HG02610 (cell line): ENCODE measurements around the gene RASD1.
"Not testable (repeated sequence)": the region's sequence is repeated elsewhere in the genome, so short reads cannot be mapped to it uniquely, and the experiment has no call there.

Experiments
- ATAC-seq: cut with Tn5 transposase; IDR thresholded peaks from one replicate; pipeline ENCODE4 v1.9.1; 2021; ENCODE audit warnings: mild to moderate bottlenecking, moderate library complexity; ENCODE audit not compliant: unreplicated experiment

Gene RASD1

DNA sequence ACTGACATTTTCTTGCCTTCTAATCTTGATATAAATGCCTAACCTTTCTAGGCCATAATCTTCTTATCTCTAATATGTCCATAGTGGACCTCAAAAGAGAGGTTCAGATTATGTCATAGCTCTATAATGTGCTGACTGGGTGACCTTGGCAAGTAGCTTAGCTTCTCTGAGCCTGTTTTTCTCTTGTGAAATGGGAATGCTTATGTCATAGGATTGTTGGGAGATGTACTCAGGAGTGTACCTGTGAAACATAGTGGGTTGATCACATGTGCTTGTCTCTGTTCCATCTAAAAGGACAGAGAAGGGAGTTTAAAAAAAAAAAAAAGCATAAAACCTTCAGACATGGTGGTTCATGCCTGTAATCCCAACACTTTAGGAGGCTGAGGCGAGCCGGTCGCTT lies 17.0 kb downstream of the RASD1 start:
- ATAC-seq, result no peak

DNA sequence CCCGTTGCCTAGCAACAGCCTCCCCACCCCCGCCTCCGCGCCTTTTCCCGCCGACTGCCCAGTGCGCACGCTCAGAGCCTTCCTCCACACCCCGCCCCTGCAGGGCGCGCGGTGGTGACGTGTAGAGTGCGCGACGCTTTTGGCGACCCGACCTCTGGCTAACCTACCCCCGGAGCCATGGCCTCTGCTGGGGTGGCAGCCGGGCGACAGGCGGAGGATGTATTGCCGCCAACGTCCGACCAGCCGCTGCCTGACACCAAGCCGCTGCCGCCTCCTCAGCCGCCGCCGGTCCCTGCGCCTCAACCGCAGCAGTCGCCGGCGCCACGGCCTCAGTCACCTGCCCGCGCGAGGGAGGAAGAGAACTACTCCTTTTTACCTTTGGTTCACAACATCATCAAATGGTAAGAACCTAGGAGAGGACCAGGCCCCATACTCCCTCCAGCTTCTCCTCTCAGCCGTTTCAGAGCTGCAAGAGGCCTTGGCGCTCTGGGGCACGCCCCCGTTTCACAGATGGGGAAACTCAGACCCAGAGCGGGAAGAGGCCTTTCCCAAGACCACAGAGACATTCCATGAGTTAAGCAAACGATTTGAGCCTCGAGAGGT lies 19.2 kb downstream of the RASD1 start, which contains the start of gene MED9:
Gene MED9 (plus strand): TSS at position 136 of the 603 bp plus-strand sequence. CDS start 42 bp downstream, at position 178.
- peak; percentile 83 for ATAC-seq

DNA sequence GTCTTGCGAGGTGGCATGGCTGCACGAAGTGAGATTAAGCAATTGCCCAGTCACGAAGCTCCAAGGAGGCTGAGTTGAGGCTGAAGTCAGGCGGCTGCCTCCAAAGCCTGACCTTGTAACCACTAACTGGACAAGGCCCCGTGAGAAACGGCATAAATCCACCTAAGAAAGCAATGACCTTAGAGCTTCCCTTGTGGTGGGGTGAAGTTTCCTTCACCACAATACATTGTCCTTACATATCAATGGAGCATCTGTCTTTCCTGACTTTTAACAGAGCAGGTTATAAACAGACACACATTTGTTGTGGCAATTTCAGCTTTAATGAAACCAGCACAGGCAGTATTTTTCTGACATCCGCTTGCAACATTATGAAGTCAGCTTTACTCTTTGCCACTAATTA lies 21.9 kb downstream of the RASD1 start:
- no peak for ATAC-seq

DNA sequence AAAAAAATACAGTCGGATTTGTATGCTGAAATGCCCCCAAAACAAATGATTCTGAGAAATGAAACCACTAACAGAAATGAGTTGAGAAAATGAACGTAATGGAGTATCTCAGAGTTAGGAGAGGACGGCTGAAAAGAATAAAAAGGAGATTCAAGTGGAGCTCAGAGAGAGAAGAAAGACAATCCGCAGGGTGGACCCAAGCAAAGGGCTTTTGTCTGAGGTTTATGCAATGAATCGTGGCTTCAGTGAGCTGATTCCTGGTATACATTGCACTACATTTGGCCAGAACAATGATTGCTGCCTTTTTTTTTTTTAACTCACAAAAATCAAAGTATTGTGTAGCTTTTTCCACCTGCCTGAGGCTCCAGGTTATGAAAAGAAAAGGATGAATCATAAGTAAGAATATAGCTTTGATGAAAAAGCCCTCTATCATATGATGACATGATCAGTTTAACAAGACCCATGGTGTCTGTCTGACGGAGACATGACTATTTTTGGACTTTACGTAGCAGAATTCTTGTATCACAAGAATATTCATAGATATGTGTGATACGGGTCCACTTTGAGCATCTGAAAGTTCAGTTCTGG lies 23.8 kb downstream of the RASD1 start:
- ATAC-seq, result no peak

DNA sequence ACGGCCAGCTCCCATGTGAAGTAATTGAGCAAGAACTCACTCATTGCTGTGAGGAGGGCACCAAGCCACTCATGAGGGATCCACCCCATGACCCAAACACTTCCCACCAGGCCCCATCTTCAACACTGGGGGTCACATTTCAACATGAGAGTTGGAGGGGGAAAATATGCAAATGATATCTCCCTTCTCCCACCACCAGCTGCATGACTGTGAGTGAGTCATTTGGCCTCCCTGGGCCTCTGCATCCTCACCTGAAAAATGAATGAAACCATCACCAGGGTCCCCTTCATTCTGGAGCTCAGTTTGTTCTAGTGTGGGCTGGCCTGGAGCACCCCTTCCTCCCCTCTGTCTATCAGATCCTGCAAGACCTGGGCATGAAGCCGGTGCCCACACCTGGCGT lies 26.2 kb downstream of the RASD1 start:
- no peak for ATAC-seq

DNA sequence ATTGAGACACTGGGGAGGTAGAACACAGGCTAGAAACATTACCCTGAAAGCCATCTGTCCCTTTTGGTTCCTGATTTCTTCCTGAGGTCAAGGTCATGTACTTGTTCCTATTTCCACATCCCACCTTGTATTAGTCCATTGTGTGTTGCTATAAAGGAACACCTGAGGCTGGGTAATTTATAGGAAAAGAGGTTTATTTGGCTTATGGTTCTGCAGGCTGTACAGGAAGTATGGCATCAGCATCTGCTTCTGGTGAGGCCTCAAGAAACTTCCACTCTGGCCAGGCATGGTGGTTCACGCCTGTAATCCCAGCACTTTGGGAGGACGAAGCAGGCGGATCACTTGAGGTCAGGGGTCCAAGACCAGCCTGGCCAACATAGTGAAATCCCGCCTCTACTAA lies 26.8 kb downstream of the RASD1 start:
- ATAC-seq, result no peak

DNA sequence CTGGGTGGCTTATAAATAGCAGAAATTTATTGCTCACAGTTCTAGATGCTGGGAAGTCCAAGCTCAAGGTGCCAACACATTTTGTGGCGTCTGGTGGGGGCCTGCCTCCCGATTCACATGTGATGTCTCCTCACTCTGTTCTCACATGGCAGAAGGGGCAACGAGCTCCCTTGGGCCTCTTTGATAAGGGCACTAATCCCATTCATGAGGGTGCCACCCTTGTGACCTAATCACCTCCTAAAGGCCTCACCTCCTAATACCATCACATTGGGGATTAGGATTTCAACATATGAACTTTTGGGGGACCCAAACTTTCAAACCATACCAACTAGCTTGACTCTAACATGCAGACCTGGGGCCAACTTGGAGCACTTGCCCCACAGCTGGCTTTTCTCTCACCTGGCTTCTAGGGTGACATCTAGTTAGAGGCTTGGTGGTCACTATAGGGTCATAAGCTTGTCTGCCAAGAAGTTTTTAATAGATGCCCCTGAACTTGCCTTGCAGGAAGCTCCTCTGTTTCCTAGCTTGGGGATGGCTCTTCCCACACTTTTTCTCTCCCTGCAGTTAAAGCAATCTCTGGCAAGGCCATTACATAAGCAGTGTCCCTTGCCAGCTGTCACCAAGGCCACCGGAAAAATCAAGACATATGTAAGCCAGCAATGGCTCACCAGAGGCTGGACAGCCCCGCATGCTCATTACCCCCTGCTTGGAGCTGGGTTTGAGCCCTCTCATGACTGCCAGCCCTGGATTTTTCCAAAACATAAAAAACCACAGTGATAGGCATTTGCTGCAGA lies 27.8 kb downstream of the RASD1 start:
- ATAC-seq, result no peak

DNA sequence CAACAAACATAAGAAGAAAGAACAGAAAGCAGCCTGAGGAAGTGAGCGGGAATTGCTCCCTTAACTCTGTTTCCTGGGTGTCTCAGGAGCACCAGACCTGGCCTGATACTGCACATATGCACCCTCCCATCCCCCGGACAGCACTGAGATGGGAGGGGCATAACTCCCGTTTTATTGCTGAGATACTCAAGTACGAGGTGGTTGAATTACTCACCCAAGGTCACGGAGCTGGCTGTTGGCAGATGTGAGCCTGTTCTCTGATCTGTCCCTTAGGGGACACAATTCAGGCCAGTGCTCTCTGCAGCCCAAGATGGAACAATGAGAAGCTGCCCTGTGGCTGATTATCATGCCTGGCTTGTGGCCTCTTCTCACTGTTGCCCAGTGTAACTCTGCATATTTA lies 28.5 kb downstream of the RASD1 start:
- ATAC-seq, result no peak

DNA sequence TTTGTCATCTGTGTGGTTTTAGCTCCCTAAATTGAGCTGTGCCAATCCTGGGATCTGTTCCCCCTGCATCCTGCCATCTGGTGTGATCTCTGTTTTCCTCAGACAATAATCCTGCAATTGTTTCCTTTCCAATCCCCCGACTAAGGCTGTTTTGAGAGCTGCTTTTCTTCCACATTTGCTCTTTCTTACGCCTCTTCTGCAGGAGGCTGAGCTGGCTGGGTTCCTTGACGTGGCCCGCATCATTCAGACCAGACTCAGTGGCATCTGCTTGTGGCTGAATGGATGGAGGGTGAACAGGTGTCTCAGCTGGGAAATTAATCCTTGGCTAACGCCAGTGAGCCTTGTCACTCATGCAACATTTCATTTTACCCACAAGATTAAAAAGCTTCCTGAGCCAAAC lies 29.2 kb downstream of the RASD1 start:
- ATAC-seq, result no peak

DNA sequence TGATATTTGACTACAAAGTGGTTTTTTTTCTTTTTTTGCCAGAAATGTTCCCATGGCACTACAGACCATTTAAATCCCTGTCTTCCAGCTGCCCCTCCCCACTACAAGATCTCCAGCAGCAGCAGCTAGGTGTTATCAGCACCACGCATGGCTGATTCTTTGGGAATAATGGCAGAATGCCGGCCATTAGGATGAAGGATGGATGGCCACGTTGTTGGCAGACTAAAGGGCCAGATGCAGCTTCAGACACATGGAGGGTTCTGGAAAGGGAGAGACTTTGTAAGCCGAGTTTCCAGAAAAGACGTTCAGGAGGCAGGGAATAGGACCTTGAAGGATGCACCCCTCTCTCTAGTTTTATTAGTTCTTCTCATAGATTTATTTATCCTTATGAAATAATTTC lies 29.7 kb downstream of the RASD1 start:
- ATAC-seq, result no peak

DNA sequence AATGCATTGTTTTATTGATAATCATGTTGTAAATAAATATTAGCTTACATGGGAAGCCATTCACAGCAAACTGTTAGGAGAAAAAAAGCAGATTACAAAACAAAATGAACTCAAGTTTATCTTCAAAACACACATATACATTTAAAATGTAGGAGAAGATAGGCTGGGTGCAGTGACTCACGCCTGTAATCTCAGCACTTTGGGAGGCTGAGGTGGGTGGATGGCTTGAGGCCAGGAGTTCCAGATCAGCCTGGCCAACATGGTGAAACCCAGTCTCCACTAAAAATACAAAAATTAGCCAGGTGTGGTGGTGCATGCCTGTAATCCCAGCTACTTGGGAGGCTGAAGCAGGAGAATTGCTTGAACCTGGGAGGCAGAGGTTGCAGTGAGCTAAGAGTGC lies 30.3 kb downstream of the RASD1 start:
- ATAC-seq, result not testable (repeated sequence)

DNA sequence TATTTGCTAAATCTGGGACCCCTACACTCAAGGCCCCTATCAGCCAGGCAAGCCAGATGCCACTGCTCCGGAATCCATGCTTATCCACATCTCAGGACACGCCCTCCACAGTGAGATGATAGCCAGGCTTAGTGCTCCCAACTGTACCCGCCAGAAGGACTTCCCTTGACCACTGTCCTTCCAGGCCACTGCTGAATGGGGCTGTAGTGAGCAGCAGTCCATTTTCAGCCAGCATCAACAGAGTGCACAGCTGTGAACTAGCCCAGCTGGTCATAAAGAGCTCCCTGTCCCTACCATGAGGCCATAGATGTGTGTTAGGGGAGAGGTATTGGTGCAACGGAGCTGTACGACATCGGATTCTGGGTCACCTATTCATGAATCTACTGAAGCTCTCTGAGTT lies 32.4 kb downstream of the RASD1 start:
- no peak for ATAC-seq

DNA sequence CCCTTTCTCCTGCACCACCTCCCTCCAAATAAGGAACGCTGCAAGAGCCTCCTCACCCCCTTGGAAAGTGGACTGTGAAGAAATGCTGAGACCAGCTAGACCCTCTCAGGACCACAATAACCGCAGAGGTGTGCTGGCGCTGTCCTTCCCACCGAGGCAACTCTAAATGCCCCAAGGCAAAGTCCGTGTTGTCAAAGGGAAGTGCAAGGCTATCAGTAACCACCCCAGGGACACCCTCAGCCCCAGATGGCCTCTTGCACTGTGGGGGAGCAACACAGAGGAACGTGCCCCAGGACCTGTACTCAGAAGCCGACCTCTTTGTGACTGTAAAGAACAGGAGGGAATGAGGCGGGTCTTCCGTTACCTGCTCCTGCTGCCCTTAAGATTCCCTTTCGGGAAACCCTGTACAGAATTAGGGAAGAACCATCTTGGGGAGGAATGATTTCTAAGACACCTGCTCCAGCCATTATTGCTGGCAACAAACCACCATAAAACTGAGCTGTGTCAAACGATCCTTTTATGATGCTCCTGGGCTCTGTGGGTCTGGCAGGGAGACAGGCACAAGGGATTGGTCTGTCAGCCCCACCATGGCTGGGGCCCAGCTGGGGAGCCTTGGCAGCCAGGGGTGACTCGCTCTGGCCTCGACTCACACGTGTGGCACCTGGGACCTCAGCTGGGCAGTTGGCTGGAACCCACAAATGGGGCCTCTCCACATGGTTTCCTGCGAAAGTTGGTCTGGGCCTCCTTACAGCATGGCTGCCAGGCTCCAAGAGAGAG lies 34.0 kb downstream of the RASD1 start:
- ATAC-seq, result no peak

DNA sequence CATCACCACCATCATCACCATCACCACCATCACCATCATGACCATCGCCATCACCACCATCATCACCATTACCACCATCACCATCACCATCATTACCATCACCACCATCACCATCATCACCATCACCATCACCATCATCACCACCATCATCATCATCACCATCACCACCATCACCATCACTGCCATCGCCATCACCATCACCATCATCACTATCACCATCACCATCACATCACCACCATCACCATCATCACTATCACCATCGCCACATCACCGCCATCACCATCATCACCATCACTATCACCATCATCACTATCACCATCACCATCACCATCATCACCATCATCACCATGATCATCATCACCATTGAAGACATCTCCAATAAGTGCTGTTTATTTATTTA lies 36.2 kb downstream of the RASD1 start:
- ATAC-seq, result no peak

DNA sequence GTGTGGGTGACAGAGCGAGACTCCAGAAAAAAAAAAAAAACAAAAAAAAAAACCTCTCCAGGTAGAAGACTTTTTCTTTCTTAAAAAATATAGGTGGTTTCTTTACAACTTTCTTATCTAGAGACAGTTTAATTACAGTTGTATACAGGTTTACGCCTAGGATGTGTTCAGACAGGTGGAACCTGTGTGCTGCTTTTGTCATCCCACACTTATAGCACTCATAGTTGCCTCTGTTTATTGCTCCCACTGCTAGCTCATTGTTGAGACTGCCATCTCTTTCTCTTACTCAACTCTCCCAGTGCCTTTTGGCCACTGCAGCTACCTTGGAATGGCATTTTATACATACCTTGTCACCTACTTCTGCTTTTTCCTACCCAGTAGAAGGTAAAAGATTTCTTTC lies 38.5 kb downstream of the RASD1 start:
- no peak for ATAC-seq

DNA sequence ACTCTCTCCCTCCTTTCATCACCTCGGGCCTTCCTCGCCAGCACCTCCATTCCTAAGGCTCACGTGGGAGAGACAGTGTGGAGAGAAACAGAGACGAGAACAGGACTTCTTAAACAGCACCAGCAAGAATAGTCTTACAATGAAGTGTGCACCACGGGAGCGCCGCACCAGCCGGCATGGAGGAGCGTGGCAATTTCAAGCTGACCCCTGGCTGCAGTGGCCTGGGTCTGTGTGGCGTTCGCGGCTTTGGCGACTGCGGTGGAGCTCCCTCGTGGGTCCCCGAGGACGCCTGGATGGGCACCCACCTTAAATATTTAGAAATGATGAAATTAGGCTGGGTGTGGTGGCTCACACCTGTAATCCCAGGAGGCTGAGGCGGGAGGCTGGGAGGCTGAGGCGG lies 39.9 kb downstream of the RASD1 start:
- ATAC-seq, result no peak

DNA sequence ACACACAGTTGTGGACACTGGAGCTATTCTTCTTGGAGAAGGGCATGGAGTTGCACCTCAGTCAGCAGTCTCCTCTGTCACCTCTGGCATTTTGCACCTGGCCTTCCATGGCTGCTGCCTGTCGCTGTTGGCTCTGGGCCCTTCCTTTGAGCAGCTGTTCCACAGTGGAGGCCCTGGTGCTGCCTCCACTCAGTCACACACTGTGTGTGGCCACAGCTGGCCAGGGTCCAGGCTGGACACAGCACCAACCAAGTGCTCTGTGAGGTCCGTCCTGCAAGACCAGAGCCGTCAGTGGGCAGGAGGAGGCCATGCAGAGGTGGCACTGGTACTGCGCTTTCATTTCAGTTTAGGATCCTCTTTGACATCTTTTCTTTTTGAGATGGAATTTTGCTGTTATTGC lies 41.0 kb downstream of the RASD1 start:
- ATAC-seq, result no peak

DNA sequence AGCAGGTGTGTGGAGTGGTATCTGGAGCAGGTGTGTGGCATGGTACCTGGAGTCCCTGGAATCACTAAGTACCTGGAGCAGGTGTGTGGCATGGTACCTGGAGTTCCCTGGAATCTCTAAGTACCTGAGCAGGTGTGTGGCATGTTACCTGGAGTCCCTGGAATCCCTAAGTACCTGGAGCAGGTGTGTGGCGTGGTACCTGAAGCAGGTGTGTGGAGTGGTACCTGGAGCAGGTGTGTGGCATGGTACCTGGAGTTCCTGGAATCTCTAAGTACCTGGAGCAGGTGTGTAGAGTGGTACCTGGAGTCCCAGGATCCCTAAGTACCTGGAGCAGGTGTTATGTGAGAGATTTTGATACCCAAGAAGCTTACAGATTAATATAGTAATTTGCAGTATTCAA lies 41.5 kb downstream of the RASD1 start:
- not testable (repeated sequence) for ATAC-seq

DNA sequence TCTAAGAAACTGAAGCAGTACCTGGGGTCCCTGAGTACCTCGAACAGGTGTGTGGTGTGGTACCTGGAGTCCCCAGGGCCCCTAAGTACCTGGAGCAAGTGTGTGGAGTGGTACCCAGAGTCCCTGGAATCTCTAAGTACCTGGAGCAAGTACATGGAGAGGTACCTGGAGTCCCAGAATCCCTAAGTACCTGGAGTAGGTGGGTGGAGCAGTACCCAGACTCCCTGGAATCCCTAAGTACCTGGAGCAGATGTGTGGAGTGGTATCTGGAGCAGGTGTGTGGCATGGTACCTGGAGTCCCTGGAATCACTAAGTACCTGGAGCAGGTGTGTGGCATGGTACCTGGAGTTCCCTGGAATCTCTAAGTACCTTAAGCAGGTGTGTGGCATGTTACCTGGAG lies 41.9 kb downstream of the RASD1 start:
- no peak for ATAC-seq

DNA sequence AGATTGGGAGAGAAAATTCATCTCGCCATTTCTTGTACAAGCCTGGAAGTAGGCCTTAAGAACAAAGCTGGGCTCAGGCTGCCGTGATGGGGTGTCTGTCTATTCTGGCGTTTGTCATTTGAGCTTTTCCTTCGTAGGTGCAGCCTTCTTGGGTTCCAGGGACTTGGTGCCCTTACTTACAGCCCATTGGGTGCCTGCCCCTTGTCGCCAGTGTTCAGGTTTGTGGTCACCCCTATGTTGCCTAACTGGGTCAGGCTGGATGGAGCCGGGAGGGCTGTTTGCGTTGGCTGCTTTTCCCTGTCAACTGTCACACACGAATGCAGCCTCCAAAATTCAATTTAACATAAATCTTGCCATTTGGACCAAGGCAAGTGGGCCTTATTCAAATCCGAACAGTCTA lies 43.1 kb downstream of the RASD1 start:
- ATAC-seq, result no peak

DNA sequence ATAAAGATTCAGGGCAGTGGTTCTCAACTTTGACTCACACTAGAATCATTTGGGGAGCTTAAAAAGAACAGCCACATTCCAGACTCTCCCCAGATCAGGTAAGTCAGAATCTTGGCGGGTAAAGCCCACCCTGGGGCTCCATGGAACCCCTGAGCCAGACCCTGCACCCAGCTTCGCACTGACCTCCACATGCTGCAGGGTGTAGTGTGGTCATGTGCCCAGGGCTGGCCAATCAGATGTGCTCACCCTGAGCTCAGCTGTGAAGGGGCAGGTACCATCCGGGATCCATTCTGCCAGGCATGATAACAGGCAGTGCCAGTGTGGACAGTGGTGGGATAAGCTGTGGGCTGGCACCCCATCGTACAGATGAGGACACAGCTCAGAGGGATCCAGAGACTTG lies 47.5 kb downstream of the RASD1 start:
- no peak for ATAC-seq

DNA sequence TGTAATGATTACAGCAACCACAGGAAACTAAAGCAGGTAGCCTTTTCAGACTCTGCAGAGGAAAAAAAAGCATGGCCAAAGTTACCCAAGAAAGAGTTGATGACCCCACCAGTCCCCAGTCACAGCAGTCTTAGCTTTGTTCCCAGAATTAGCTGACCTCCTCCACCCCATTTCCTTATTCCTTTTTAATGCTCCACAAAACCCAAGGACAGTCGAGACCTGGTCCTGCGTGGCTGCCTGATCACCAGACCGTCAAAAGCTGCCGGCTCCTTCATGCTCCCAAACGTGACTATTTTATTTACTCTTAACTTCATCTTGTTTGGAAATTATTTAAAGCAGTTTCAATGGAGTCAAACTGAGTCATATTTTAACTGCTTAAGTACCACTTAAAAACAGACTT lies 48.1 kb downstream of the RASD1 start:
- no peak for ATAC-seq
